WTC11 (cell line): Measurements from ENCODE around the gene VEGFA. TPM values are rescaled to one million over a fixed set of nuclear protein-coding genes. Genes with fewer than 3 reads are reported as not detected.

ENCODE experiments used
- ATAC-seq: fragments of 200-7000 bp; cut with Tn5 transposase; 2 replicates; pipeline ENCODE4 v1.10.0; 2021; ENCODE audit warnings: mild to moderate bottlenecking, moderate library complexity
- CTCF ChIA-PET: fragments of 300-600 bp; sonication (Branson Sonifier 250); formaldehyde crosslinking; loops from one replicate; lab custom pipeline; 2021; ENCODE audit warnings: antibody characterized with exemption; lab: Charles Lee
- POLR2A ChIA-PET: fragments of 350-600 bp; sonication (Branson Sonifier 250); formaldehyde crosslinking; loops from one replicate; lab custom pipeline; 2021; ENCODE audit warnings: antibody characterized with exemption; lab: Charles Lee
- DNase-seq: peaks from one replicate; pipeline ENCODE4 v3.0.0; 2021; ENCODE audit warnings: low spot score
- H3K27ac Mint-ChIP-seq: 2 replicates; pipeline ENCODE4 v1.8.0; 2021; ENCODE audit warnings: mixed read lengths
- H3K27me3 Mint-ChIP-seq: 2 replicates; pipeline ENCODE4 v1.8.0; 2021; ENCODE audit warnings: low read depth, mild to moderate bottlenecking, moderate library complexity, mixed read lengths
- H3K36me3 Mint-ChIP-seq: 2 replicates; pipeline ENCODE4 v1.8.0; 2021; ENCODE audit warnings: mixed read lengths
- H3K4me1 Mint-ChIP-seq: 2 replicates; pipeline ENCODE4 v1.8.0; 2022; ENCODE audit warnings: mixed read lengths
- H3K4me3 Mint-ChIP-seq: 2 replicates; pipeline ENCODE4 v1.8.0; 2021; ENCODE audit warnings: mild to moderate bottlenecking, moderate library complexity, mixed read lengths
- H3K9me3 Mint-ChIP-seq: 2 replicates; pipeline ENCODE4 v1.8.0; 2021; ENCODE audit warnings: mixed read lengths
- ATF1 ChIP-seq: sonication (generic); formaldehyde crosslinking; IDR thresholded peaks from 2 replicates; pipeline ENCODE4 v1.8.1; 2023; ENCODE audit warnings: mild to moderate bottlenecking, moderate library complexity, missing genetic modification reagents
- CREM ChIP-seq: sonication (generic); formaldehyde crosslinking; IDR thresholded peaks from 2 replicates; pipeline ENCODE4 v1.8.1; 2022; ENCODE audit warnings: mild to moderate bottlenecking, missing genetic modification reagents, moderate library complexity
- ELF4 ChIP-seq: sonication (generic); formaldehyde crosslinking; IDR thresholded peaks from 2 replicates; pipeline ENCODE4 v1.8.1; 2022; ENCODE audit warnings: low read depth, mild to moderate bottlenecking, moderate library complexity, missing genetic modification reagents
- ESRRA ChIP-seq: sonication (generic); formaldehyde crosslinking; IDR thresholded peaks from 2 replicates; pipeline ENCODE4 v1.8.1; 2022; ENCODE audit warnings: mild to moderate bottlenecking, missing genetic modification reagents, borderline replicate concordance
- HMGA2 ChIP-seq: fragments of 250-450 bp; sonication (Bioruptor Pico); IDR thresholded peaks from 2 replicates; pipeline ENCODE4 v1.4.0; 2021; ENCODE audit warnings: mild to moderate bottlenecking, moderate library complexity
- IRF2 ChIP-seq: sonication (generic); formaldehyde crosslinking; IDR thresholded peaks from 2 replicates; pipeline ENCODE4 v1.8.0; 2022; ENCODE audit warnings: low read depth, missing genetic modification reagents, borderline replicate concordance
- JAZF1 ChIP-seq: fragments of 250-450 bp; sonication (Bioruptor Pico); IDR thresholded peaks from 2 replicates; pipeline ENCODE4 v1.9.0; 2021; ENCODE audit warnings: moderate library complexity, mild to moderate bottlenecking, inconsistent platforms
- JUN ChIP-seq: sonication (generic); formaldehyde crosslinking; IDR thresholded peaks from 2 replicates; pipeline ENCODE4 v1.8.0; 2023; ENCODE audit warnings: mild to moderate bottlenecking, missing genetic modification reagents
- KAT7 ChIP-seq: sonication (generic); formaldehyde crosslinking; IDR thresholded peaks from 2 replicates; pipeline ENCODE4 v1.8.1; 2023; ENCODE audit warnings: missing genetic modification reagents, mild to moderate bottlenecking, borderline replicate concordance
- MXD4 ChIP-seq: fragments of 250-450 bp; sonication (Bioruptor Pico); IDR thresholded peaks from 2 replicates; pipeline ENCODE4 v1.8.0; 2021; ENCODE audit warnings: mild to moderate bottlenecking, moderate library complexity, borderline replicate concordance
- MYBL2 ChIP-seq: sonication (generic); formaldehyde crosslinking; IDR thresholded peaks from 2 replicates; pipeline ENCODE4 v1.8.1; 2023; ENCODE audit warnings: mild to moderate bottlenecking, moderate library complexity, missing genetic modification reagents
- NFATC4 ChIP-seq: fragments of 250-450 bp; sonication (Bioruptor Pico); IDR thresholded peaks from 2 replicates; pipeline ENCODE4 v1.9.0; 2021; ENCODE audit warnings: mild to moderate bottlenecking
- NFE2L1 ChIP-seq: sonication (generic); formaldehyde crosslinking; IDR thresholded peaks from 2 replicates; pipeline ENCODE4 v1.8.1; 2023; ENCODE audit warnings: missing genetic modification reagents
- NFYB ChIP-seq: sonication (generic); formaldehyde crosslinking; conservative IDR thresholded peaks from 2 replicates; pipeline ENCODE4 v1.8.0; 2022; ENCODE audit warnings: low read depth, missing genetic modification reagents
- NR1H2 ChIP-seq: sonication (generic); formaldehyde crosslinking; IDR thresholded peaks from 2 replicates; pipeline ENCODE4 v1.9.0; 2021; ENCODE audit warnings: mild to moderate bottlenecking, moderate library complexity, missing genetic modification reagents
- NR2C2 ChIP-seq: sonication (generic); formaldehyde crosslinking; IDR thresholded peaks from 2 replicates; pipeline ENCODE4 v1.8.0; 2022; ENCODE audit warnings: mild to moderate bottlenecking, missing genetic modification reagents
- PRRX2 ChIP-seq: fragments of 250-450 bp; sonication (Bioruptor Pico); IDR thresholded peaks from 2 replicates; pipeline ENCODE4 v1.8.0; 2021; ENCODE audit warnings: mild to moderate bottlenecking
- RORB ChIP-seq: fragments of 250-450 bp; sonication (Bioruptor Pico); IDR thresholded peaks from 2 replicates; pipeline ENCODE4 v1.9.0; 2021; ENCODE audit warnings: mild to moderate bottlenecking
- ZNF121 ChIP-seq: sonication (generic); formaldehyde crosslinking; IDR thresholded peaks from 2 replicates; pipeline ENCODE4 v1.8.0; 2023; ENCODE audit warnings: missing genetic modification reagents
- ZNF317 ChIP-seq: sonication (generic); formaldehyde crosslinking; IDR thresholded peaks from 2 replicates; pipeline ENCODE4 v1.8.1; 2023; ENCODE audit warnings: low read depth, mild to moderate bottlenecking, moderate library complexity, missing genetic modification reagents, borderline replicate concordance
- ZNF671 ChIP-seq: fragments of 250-450 bp; sonication (Bioruptor Pico); IDR thresholded peaks from 2 replicates; pipeline ENCODE4 v1.8.0; 2021; ENCODE audit warnings: mild to moderate bottlenecking
- total RNA-seq: library from RNA; stranded (reverse); gene quantifications from 3 replicates; pipeline ENCODE4 v1.2.3, GENCODE V29; 2021
- TF ChIP-seq, protein P1 (sequence below): sonication (generic); formaldehyde crosslinking; IDR thresholded peaks from 2 replicates; pipeline ENCODE4 v1.8.0; 2022; ENCODE audit warnings: missing genetic modification reagents
- TF ChIP-seq, protein P2 (sequence below): sonication (generic); formaldehyde crosslinking; IDR thresholded peaks from 2 replicates; pipeline ENCODE4 v1.8.1; 2022; ENCODE audit warnings: mild to moderate bottlenecking, moderate library complexity, missing genetic modification reagents
- TF ChIP-seq, protein P3 (sequence below): sonication (generic); formaldehyde crosslinking; IDR thresholded peaks from 2 replicates; pipeline ENCODE4 v1.8.0; 2023; ENCODE audit warnings: missing genetic modification reagents
- TF ChIP-seq, protein P4 (sequence below): sonication (generic); formaldehyde crosslinking; IDR thresholded peaks from 2 replicates; pipeline ENCODE4 v1.8.0; 2022; ENCODE audit warnings: mild to moderate bottlenecking, missing genetic modification reagents

Gene VEGFA
- total RNA-seq, 1 experiment from 2014 or later = 43.8 TPM

DNA sequence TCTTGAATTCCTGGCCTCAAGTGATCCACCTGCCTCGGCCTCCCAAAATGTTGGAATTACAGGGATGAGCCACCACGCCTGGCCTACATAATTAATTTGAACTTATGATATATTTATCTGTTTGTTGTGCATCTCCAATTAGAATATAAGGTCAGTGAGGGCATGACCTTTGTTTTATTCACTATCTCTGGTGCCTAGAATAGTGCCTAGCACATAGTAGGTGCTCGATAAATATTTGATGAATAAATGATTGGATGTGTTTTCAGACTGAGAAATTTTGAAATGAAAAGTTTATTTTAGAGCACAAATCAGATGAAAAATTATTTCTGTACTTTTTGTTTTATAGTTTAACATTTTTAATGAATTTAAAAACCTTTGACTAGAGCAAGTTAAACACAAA lies 19.4 kb upstream of the VEGFA start (continued):
- TF ChIP-seq, protein P1, sequence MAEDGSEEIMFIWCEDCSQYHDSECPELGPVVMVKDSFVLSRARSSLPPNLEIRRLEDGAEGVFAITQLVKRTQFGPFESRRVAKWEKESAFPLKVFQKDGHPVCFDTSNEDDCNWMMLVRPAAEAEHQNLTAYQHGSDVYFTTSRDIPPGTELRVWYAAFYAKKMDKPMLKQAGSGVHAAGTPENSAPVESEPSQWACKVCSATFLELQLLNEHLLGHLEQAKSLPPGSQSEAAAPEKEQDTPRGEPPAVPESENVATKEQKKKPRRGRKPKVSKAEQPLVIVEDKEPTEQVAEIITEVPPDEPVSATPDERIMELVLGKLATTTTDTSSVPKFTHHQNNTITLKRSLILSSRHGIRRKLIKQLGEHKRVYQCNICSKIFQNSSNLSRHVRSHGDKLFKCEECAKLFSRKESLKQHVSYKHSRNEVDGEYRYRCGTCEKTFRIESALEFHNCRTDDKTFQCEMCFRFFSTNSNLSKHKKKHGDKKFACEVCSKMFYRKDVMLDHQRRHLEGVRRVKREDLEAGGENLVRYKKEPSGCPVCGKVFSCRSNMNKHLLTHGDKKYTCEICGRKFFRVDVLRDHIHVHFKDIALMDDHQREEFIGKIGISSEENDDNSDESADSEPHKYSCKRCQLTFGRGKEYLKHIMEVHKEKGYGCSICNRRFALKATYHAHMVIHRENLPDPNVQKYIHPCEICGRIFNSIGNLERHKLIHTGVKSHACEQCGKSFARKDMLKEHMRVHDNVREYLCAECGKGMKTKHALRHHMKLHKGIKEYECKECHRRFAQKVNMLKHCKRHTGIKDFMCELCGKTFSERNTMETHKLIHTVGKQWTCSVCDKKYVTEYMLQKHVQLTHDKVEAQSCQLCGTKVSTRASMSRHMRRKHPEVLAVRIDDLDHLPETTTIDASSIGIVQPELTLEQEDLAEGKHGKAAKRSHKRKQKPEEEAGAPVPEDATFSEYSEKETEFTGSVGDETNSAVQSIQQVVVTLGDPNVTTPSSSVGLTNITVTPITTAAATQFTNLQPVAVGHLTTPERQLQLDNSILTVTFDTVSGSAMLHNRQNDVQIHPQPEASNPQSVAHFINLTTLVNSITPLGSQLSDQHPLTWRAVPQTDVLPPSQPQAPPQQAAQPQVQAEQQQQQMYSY (CRISPR knock-in tag) = no peak
- no peak for TF ChIP-seq CREM (CRISPR knock-in tag)

DNA sequence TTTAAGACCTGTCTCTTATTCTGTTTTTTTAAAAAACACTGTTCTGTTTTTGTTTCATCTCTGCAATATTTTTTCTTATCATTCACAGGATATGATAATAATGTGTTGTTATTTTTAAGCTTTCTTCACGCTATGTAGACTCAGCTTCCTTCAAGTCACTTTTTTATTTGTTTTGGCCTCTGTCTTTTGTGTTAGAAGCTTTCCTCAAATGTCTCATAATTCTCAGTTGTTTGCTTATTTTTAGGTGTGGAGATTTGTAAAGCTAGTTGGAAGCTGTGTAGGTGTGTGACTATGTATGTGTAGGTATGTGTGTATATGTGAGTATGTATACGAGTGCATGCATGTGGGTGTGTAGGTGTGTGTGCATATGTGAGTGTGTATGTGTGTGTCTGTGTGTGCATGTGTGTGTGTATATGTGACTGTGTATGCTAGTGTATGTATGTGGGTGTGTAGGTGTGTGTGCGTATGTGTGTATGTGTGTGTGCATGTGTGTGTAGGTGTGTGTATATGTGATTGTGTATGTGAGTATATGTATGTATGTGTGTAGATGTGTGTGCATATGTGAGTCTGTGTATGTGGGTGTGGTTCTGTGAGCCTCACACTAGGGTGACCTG lies 16.3 kb upstream of the VEGFA start:
- H3K27me3 Mint-ChIP-seq = no peaks in the 10 kb centered on the region; the same call in 1 of the 2 replicates
- no peak overlapping the region for H3K27ac Mint-ChIP-seq
- CTCF ChIA-PET = interaction anchor here (0.9 kb wide), 1 partner anchor 86 kb away, joined by 3 read pairs; no protein-coding TSS in a partner anchor
- H3K9me3 Mint-ChIP-seq = peaks cover 4% of the 10 kb centered on the region; the same call in 1 of the 2 replicates
- ATAC-seq (no peak), DNase-seq (no peak)
- H3K36me3 Mint-ChIP-seq = no peaks in the 10 kb centered on the region
- no peak overlapping the region for H3K4me3 Mint-ChIP-seq
- H3K4me1 Mint-ChIP-seq = peaks cover 7% of the 10 kb centered on the region
- POLR2A ChIA-PET = no interaction called here
- TF ChIP-seq JUN (no peak), ZNF317 (CRISPR knock-in tag) (no peak), RORB (no peak), IRF2 (CRISPR knock-in tag) (no peak), NR2C2 (CRISPR knock-in tag) (no peak), NFYB (CRISPR knock-in tag) (no peak)

DNA sequence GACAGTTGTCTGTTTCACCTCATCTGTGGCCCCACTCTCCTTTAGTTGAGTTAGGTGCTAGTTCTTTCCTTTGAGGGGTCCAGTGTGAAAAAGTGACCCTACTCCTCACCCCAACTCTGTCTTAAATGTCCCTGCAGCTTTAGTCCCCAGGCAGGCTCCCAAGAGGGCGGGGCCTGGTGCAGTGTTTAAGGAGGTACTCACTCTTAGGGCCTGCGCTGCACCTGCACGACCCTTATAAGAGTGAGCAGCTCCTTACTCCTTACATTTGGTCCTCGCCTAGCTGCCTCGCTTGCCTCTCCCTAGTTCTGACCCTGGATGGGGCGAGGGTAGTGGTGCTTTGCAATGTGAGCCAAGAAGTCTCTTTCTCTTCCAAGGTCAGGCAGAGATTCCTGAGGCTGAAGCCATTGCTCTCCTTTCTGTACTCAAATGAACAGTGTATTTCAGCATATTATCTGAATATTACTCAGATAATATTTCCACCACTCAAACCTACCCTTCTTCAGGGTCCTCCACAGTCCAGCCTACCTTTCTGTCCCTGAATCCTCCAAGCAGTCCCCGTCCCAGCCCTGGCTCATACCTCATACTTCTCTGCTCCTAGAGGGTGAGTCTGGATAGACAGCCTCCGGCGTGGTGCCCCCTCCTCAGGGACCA lies 11.9 kb upstream of the VEGFA start:
- H3K4me1 Mint-ChIP-seq = peaks cover 17% of the 10 kb centered on the region
- no peak overlapping the region for H3K27ac Mint-ChIP-seq
- peak; percentile 5 for DNase-seq
- POLR2A ChIA-PET = interaction anchor here (1.4 to 2.4 kb wide), 2 partner anchors 11 to 90 kb away, joined by 6 to 18 read pairs; partner anchors contain the start of gene VEGFA
- CTCF ChIA-PET = interaction anchor here (0.6 to 6.1 kb wide), 14 partner anchors 9 to 1812 kb away, joined by 3 to 67 read pairs (median 6); partner anchors contain the start of genes GTPBP2 and VEGFA
- TF ChIP-seq, protein P2, sequence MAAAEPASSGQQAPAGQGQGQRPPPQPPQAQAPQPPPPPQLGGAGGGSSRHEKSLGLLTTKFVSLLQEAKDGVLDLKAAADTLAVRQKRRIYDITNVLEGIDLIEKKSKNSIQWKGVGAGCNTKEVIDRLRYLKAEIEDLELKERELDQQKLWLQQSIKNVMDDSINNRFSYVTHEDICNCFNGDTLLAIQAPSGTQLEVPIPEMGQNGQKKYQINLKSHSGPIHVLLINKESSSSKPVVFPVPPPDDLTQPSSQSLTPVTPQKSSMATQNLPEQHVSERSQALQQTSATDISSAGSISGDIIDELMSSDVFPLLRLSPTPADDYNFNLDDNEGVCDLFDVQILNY (CRISPR knock-in tag) = no peak
- no peak for TF ChIP-seq PRRX2
- TF ChIP-seq NFATC4 = no peak
- TF ChIP-seq ESRRA (CRISPR knock-in tag) = no peak
- TF ChIP-seq CREM (CRISPR knock-in tag) = no peak
- TF ChIP-seq HMGA2 = no peak
- no peak for TF ChIP-seq NFE2L1 (CRISPR knock-in tag)
- no peak for TF ChIP-seq ELF4 (CRISPR knock-in tag)
- TF ChIP-seq NR1H2 = no peak
- no peak for TF ChIP-seq ATF1 (CRISPR knock-in tag)
- no peak for TF ChIP-seq KAT7 (CRISPR knock-in tag)
- TF ChIP-seq, protein P3, sequence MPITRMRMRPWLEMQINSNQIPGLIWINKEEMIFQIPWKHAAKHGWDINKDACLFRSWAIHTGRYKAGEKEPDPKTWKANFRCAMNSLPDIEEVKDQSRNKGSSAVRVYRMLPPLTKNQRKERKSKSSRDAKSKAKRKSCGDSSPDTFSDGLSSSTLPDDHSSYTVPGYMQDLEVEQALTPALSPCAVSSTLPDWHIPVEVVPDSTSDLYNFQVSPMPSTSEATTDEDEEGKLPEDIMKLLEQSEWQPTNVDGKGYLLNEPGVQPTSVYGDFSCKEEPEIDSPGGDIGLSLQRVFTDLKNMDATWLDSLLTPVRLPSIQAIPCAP (CRISPR knock-in tag) = no peak
- TF ChIP-seq, protein P4, sequence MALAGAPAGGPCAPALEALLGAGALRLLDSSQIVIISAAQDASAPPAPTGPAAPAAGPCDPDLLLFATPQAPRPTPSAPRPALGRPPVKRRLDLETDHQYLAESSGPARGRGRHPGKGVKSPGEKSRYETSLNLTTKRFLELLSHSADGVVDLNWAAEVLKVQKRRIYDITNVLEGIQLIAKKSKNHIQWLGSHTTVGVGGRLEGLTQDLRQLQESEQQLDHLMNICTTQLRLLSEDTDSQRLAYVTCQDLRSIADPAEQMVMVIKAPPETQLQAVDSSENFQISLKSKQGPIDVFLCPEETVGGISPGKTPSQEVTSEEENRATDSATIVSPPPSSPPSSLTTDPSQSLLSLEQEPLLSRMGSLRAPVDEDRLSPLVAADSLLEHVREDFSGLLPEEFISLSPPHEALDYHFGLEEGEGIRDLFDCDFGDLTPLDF = no peak
- no peak for TF ChIP-seq MYBL2
- no peak for TF ChIP-seq JAZF1 (CRISPR knock-in tag)
- no peak for TF ChIP-seq MXD4 (CRISPR knock-in tag)
- TF ChIP-seq ZNF121 (CRISPR knock-in tag) = no peak
- no peak for TF ChIP-seq ZNF671
- TF ChIP-seq, all 79 proteins: peak for 0
- ATAC-seq = no peak
- no peaks in the 10 kb centered on the region; the same call in 1 of the 2 replicates for H3K27me3 Mint-ChIP-seq
- peaks cover 4% of the 10 kb centered on the region; the same call in 1 of the 2 replicates for H3K9me3 Mint-ChIP-seq
- H3K36me3 Mint-ChIP-seq = no peaks in the 10 kb centered on the region
- H3K4me3 Mint-ChIP-seq = no peak overlapping the region
